Measurements from ENCODE around the gene SCN9A.
"Not testable (repeated sequence)": the region's sequence is repeated elsewhere in the genome, so short reads cannot be mapped to it uniquely, and the experiment has no call there.

The SCN9A gene

GRCh38 chr2:166329465-166329864 lies 46.3 kb downstream of the SCN9A start:
- no peak for DNase-seq (ENCODE audit: low read depth, low spot score)
- H3K4me3 ChIP-seq (ENCODE audit: low read depth, low read length), result no peak overlapping the region
- TF ChIP-seq, protein P1, sequence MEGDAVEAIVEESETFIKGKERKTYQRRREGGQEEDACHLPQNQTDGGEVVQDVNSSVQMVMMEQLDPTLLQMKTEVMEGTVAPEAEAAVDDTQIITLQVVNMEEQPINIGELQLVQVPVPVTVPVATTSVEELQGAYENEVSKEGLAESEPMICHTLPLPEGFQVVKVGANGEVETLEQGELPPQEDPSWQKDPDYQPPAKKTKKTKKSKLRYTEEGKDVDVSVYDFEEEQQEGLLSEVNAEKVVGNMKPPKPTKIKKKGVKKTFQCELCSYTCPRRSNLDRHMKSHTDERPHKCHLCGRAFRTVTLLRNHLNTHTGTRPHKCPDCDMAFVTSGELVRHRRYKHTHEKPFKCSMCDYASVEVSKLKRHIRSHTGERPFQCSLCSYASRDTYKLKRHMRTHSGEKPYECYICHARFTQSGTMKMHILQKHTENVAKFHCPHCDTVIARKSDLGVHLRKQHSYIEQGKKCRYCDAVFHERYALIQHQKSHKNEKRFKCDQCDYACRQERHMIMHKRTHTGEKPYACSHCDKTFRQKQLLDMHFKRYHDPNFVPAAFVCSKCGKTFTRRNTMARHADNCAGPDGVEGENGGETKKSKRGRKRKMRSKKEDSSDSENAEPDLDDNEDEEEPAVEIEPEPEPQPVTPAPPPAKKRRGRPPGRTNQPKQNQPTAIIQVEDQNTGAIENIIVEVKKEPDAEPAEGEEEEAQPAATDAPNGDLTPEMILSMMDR (IDR thresholded peaks at IDR 0.05; ENCODE audit: low read depth, low read length), result no peak
- in situ Hi-C loops (cut with HindIII; ENCODE audit: low sequenced_read_pairs), result no loop called here

DNA sequence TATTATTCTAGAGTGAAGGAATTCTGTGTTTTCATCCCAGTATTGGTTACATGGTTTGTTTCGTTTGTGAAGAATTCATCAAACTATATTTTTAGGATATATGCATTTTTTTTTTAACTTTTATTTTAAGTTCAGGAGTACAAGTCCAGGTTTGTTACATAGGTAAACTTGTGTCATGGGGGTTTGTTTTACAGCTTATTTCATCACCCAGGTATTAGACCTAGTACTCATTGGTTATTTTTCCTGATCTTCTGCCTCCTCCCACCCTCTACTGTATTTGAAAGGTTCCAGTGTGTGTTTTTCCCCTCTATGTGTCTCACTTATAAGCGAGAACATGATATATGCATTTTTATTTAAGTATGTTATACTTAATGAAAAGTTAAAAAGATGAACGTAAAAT lies 47.6 kb downstream of the SCN9A start:
- no peak overlapping the region for H3K4me3 ChIP-seq (ENCODE audit: low read depth, low read length)
- DNase-seq (ENCODE audit: low read depth, low spot score), result no peak
- in situ Hi-C loops (cut with HindIII; ENCODE audit: low sequenced_read_pairs), result no loop called here
- TF ChIP-seq, protein P1 (IDR thresholded peaks at IDR 0.05; ENCODE audit: low read depth, low read length), result no peak

- TF ChIP-seq, protein P1 (IDR thresholded peaks at IDR 0.05; ENCODE audit: low read depth, low read length), result no peak
- DNase-seq (ENCODE audit: low read depth, low spot score), result no peak
- in situ Hi-C loops (cut with HindIII; ENCODE audit: low sequenced_read_pairs), result no loop called here
- no peak overlapping the region for H3K4me3 ChIP-seq (ENCODE audit: low read depth, low read length)
These were observed 54.7 kb downstream of the SCN9A start for GRCh38 chr2:166321076-166321475.

- no peak overlapping the region for H3K4me3 ChIP-seq (ENCODE audit: low read depth, low read length)
- TF ChIP-seq, protein P1 (IDR thresholded peaks at IDR 0.05; ENCODE audit: low read depth, low read length), result no peak
- peak; percentile 72 for DNase-seq (ENCODE audit: low read depth, low spot score)
- in situ Hi-C loops (cut with HindIII; ENCODE audit: low sequenced_read_pairs), result no loop called here
These were observed 61.6 kb downstream of the SCN9A start for GRCh38 chr2:166314022-166314759.

GRCh38 chr2:166312863-166313262 lies 62.9 kb downstream of the SCN9A start:
- H3K4me3 ChIP-seq (ENCODE audit: low read depth, low read length); in situ Hi-C loops (cut with HindIII; ENCODE audit: low sequenced_read_pairs); DNase-seq (ENCODE audit: low read depth, low spot score): not testable (repeated sequence)

GRCh38 chr2:166307326-166307725 lies 68.4 kb downstream of the SCN9A start:
- DNase-seq (ENCODE audit: low read depth, low spot score), result no peak
- TF ChIP-seq, protein P1 (IDR thresholded peaks at IDR 0.05; ENCODE audit: low read depth, low read length), result no peak
- in situ Hi-C loops (cut with HindIII; ENCODE audit: low sequenced_read_pairs), result no loop called here
- H3K4me3 ChIP-seq (ENCODE audit: low read depth, low read length), result no peak overlapping the region

DNA sequence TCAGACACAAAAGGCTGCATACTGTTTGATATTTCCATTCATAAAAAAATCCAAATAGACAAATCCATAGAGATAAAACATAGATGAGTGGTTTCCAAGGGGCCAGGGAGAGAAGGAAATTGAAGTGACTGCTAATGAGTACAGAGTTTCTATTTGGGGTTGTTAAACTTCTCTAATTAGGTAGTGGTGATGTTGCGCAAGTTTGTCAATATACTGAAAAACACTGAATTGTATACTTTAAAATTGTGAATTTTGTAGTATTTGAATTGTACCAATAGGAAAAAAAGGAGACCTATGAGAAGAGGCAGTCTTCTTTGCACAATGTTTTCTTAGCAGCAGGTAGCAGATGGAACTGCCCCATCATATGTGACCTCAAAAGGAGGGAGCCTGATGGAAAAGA lies 71.1 kb downstream of the SCN9A start:
- in situ Hi-C loops (cut with HindIII; ENCODE audit: low sequenced_read_pairs), result no loop called here
- H3K4me3 ChIP-seq (ENCODE audit: low read depth, low read length), result no peak overlapping the region
- TF ChIP-seq, protein P1 (IDR thresholded peaks at IDR 0.05; ENCODE audit: low read depth, low read length), result no peak
- no peak for DNase-seq (ENCODE audit: low read depth, low spot score)
